ENCODE measurements around the gene RPRD1B.
"Not testable (repeated sequence)": the region's sequence is repeated elsewhere in the genome, so short reads cannot be mapped to it uniquely, and the experiment has no call there.

Gene RPRD1B

DNA sequence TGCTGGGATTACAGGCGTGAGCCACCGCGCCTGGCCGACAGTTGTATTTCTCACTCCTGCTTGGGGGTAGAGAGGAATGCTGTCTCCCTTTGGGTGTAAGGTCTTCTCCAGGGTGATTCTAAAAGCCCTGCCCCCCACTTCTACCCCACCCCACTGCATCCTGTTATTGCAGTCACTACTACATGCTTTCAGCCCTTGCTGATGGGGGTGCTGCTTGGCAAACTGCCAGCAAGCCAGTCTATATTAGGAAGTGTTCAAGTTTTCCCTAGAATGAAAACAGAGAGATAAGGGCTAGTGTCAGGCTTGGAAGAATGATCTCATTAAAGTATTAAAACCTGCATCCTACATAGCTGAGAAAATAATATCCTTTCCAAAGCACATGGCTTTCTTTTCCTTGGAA lies 31.6 kb upstream of the RPRD1B start:
- DNase-seq, result no peak

DNA sequence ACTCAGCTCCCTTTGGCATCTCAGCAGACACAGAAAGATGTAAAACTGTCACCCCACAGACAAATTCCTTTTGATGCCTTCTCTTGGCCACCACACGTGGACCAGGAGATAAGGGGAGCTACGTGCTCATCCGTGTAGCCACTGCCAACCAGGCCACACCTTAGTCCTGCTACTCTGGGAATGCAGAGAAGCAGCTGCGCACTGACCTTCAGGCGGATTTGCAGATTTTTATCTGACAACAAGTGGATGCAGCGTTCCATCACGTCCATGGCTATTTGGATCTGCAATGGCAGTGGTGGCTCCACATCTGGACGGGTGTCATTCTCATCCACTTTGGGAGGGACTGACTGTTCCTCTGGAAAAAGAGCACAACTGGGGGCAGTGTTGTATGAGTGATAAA lies 31.1 kb upstream of the RPRD1B start:
- no peak for DNase-seq

DNA sequence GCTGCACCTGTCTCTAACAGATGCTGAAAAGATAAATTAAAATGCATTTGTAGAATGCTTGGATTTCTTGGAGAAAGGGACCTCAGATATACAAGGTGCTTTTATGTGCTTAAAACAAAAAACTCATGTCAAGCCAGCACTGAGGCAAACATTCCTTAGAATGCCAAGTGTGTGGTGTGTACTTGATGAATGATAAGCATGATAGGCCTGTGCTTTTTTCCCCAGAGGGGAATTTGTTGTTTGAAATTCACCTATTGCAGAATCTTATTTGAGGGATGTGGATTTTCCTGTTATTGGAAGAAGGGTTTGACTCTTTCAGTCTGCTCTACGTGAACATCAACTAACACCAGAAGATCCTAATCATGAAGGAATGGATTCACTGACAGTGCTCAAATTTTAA lies 29.1 kb upstream of the RPRD1B start:
- no peak for DNase-seq

DNA sequence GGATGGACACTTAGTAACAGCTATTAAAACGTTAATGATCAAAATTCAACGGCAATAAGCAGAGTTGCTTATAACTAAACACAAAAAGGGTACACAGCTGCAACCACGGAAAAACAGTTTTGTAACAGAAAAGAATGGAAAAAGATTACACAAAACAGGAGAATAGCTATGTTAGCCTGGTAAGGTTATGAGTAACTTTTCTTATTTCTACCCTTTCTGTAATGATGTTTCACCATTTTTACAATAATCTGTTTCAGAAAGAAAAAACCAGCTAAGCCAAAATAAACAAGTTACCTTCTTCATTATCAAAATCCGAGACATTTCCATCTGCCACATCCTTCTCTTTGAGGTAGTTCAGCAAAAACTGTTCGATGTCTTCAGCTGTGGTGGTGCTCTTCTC lies 27.6 kb upstream of the RPRD1B start:
- no peak for DNase-seq

DNA sequence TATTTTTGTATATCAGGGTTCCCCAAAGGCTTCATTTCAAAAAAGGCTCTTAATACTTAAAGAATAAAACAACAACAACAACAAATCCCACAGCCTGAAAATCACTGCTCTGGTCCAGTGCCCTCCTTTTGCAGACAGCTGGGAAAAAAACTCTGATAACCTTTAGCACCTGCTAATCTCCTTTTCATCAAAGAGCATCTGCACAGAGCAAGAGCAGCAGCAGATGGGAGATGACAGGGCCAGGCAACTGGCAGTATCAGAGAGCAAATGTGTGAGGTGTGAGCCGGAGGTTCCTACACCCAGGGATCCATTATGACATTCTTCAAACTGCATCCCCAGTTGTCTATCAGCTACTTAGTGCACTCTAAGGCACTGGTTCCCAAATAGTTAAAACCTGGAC lies 26.0 kb upstream of the RPRD1B start:
- DNase-seq, result peak; percentile 98

DNA sequence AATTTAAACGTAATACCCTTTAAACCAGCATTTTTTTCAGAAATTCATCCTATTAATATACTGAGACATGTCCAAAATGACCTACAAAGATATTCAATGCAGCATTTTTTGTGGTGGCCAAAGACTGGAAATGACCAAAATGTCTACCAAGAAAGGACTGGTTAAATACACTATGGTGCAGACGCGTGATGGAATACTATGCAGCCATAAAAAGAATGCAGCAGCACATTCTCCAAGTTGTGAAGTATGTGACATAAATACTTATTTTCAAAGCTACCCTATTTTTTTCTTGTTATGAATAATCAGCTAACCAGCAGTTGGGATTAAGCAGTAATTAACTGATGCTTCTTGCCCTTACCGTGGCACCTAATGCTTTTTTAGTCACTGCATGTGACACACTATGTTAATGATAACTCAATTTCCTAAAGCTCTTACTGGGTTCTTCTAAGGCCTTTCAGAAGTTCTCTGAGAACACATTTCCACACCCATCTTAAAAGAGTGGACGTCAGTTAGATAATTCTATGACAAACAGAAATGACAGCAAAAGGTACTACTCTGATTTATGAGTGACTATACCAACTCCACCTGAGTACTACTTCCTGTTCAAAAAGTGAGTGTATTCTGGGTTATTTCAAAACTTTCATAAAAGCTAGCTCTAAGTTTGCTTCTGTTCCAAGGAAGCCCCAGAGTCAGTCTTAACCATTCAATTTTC lies 25.2 kb upstream of the RPRD1B start:
- DNase-seq, result no peak

DNA sequence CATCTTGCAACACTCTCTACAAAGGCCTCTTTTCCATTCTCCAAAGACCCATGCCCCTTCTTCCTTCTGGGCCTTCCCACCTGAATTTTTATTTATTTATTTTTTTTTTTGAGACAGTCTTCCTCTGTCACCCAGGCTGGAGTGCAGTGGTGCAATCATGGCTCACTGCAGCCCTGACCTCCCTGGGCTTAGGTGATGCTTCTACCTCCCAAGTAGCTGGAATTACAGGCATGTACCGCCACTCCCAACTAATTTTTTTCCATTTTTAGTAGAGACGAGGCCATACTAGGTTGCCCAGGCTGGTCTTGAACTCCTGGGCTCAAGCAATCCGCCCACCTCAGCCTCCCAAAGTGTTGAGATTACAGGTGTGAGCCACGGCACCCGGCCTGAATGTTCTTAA lies 24.1 kb upstream of the RPRD1B start:
- not testable (repeated sequence) for DNase-seq

DNA sequence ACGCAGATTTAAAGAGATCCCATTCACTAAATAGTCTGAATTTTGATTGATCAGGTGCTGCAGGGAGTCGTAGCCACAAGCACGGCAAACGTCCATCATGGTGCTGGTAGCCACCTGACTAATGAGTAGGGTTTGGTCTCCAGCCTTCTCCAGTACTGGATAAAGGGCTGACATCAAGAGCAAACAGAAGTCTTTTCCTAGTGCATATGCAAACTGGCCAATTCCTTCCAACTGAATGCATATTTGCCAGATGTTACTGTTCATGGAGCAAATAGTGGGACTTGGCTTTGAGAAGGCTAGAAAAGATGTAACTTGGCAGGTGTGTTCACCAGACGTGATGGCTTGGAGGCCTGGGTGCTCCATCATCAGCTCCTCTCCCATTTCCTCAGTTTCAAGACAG lies 21.9 kb upstream of the RPRD1B start:
- DNase-seq, result peak; percentile 64

DNA sequence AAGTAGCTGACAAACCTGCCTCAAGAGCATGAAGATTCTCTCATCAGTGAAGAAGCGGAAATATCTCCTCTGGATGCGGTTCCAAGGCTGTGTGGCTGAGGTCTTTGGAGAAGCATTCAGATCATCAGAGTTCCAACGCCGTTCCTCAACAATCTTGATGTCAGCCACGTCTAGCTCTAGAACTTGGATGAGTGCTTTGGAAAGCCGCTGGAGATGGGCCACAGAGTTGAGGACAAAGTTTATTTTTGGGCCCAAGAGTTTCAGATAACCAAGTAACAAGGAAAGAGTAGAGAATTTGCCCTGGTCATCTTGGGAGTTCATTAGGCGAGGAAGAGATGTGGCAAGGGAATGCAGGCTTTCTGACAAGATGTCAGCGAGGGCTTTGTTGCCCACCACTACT lies 21.2 kb upstream of the RPRD1B start:
- DNase-seq, result no peak

DNA sequence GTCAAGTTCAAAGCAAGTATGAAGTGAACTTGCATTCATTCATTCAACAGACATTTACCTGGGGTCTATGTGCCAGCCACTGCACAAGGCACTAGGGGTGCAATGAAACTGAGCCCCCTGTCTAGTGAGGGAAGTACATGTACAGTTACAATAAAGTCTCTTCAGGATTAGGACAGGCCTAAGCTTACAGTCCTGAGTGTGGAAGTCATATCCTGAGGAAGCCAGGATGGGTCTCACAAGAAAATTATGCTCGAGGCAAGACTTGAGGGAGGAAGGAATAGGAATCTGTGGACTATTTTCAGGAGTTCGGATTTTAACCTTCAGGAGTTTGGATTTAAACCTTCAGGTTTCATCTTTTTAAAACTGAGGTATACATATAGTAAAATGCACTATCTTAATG lies 19.7 kb upstream of the RPRD1B start:
- no peak for DNase-seq

DNA sequence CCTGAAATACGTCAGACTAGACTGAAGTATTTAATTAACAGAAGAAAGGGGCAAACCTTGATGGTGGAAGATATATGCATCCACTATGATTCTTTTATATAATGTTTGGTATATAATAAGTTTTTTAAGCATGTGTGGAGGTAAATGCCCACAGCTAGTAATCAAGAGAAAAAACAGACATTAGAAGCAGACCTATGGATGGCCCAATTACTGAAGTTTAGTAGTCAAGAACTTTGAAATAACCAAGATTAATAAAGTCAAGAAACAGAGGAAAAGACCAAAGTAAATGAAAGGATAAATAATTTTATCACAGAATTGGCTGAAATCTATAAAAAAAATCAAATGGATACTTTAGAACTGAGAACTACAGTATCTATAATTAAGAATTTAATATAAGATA lies 15.6 kb upstream of the RPRD1B start:
- no peak for DNase-seq

DNA sequence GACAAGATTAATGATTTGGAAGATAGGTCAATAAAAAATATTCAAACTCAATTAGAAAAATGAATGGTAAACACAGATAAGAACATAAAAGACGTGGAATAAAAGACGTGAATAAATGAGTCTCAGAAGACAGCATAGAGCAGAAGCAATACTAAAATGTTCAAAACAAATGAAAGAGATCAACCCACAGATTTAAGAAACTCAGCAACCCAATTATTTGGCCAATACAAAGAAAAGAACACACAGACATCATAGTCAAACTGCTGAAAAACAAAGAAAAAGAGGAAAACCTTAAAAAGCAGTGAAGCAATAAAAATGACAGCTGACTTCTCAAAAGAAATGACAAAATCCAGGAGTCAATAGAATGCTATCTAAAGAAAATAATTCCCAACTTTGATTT lies 15.2 kb upstream of the RPRD1B start:
- DNase-seq, result no peak

DNA sequence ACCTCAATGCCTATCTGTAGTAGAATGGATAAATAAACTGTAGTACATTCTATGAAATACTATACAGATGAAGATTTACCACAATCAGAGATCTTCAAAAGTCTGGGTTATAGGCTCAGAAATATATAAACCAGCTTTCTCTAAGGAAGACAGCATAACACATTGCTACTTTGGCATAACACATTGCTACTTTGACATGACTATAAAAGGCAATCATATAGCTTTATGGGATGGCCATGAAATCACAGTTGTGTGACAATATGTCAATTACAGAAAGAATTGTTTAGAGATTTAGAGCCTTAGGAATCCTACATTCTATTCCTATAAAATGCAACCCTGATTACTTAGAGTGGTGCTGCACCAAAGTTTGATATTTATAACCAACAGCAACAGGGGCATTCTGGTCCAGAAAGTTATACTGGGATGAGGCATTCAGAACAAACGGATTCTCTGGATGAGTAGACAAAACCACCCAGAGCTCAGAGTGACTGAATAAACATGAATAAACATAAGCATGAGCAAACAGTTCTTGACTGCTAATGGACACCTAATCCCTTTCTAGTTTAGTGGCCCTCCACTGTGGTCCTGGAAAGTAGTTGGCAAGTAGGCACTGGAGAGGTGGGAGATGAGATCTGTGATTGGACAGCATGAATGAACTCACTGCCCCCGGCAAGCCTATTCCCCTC lies 12.3 kb upstream of the RPRD1B start:
- DNase-seq, result no peak

DNA sequence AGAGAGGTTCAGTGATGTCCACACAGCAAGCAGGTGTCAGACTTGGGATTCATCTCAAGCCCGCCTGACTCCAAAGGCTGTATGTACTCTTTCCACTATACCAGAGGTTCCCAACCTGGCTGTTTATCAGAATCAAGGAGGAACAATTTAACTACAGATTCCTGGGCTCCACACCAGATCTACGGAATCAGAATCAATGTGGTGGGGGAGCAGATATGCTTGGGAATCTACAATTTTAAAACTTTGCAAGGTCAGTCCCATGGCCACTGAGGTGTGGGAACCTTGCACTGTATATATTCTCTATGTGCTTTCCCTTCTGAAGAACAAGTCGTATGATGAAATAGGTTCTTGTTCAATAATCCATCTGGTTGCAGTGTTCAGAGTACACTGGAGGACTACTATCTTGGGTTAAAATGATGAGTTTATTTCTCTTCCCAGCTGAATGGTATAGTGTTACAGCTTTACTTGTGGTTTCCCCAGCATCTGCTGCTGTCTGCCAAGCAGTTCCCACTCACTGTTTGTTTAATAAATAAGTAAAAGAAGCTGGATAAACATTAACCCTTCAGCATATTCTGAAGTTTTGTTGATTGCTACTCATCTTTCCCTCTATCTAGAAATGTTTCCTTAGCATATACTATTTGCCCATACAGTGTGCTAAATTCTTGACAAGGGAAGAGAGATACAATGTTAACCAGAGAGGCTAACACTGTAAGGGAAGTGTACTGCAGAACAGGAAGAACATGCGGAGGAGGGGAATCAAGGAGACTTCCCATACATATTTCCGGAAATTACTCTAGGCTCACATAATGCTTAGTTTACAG lies 10.2 kb upstream of the RPRD1B start:
- DNase-seq, result peak; percentile 88

DNA sequence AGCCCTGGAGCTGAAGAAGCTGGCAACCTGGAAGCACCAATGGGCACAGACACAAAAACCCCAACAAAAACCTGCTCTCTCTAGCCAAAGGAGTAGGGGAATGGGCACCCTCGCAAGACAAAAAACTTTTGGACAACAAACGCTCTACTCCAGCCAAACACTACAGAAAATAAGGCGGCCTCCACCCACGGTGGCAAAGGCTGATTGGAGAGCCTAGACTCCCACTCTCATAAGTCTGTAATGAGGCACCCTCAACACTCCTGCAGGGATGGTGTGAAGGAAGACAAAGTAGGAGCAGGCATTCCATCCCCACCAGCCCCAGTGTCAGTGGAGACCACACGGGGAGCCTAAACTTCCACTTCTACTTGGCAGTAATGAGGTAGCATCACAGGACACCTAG lies 9.1 kb upstream of the RPRD1B start:
- no peak for DNase-seq

DNA sequence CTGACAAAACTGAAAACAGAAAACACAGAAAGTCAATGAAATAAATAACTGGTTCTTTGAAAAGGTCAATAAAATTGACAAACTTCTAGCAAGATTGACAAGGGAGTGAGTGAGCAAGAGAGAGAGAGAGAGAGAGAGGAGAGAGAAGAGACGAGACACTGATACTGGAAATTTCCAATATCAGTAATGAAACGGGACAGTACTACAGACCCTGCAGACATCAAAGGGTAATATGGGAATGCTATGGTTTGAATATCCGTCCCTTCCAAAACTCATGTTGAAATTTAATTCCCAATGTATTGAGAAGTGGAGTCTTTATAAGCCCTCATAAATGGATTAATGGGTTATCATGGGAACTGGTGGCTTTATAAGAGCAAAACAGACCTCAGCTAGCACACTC lies 4.1 kb upstream of the RPRD1B start:
- DNase-seq, result no peak

DNA sequence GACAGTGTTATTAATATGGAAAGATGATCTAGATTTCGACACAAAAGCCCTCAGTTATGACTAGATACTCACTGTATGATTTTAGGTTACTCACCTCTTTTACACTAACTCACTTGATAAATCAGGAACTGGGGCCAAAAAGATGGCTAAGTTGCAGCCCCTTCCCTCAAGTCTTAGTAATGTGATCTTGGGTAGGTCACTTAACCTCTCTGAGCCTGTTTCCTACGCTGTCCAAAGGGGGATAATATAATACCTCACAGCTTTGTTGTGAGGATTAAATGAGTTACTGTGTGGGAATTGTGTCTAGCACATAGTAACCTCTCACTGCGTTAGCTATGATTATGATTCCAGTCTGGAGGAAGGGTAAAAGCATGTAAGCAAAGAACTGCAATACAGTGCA lies 1.6 kb upstream of the RPRD1B start:
- no peak for DNase-seq

DNA sequence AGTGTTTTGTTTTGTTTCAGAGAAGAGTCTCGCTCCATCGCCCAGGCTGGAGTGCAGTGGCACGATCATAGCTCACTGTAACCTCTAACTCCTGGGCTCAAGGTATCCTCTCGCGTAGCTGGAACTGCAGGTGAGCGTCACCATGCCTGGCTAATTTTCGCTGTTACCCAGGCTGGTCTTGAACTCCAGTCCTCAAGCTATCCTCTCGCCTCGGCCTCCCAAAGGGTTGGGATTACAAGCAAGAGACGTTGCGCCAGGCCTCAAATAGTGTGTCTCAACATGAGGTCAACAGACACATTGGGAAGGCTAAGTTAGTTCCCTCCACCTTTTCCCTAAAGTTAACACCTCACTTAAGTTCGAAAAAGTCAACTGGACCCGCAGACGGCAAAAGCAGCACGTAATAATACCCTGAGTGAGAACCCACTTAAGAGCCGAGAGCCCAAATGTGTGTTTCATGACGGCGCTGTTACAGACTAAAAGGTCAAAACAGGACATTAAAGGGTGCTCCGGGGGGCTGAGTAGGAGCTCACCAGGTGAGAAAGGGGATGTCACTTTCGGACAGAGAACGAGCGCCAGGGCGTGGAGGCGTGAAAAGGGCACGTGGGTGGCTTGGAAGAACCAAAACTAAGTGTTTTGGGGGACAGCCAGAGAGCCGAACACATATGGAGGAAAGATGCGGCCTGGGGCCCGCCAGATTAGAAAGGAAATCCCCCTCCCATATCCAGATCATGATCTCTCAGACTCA lies 789 bp upstream of the RPRD1B start:
- DNase-seq, result no peak

DNA sequence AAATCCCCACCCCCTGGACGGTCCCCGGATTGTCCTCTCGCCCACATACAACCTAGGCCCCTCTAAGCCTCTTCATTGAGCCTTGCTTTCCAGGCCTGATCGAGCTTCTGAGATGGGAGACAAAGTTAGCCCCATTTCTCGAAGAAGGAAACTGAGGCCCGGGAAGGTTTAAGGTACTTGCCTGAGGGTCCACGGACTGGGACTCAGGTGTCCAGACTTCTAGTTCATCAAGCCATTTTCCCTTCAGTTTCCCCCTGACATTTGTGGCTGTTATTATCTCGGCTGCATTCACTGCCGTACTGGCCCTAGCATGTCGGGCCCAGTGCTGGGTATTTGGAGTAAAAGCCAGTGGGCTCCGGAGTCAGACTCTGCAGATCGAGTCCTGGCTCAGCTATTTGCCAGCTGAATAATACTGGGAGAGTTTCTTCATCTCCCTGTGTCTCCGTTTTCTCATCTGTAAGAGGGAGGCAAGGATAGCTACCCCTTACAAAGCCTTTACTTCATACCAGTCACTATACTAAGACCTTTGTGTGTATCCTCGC lies 633 bp downstream of the RPRD1B start:
- DNase-seq, result peak; percentile 56

DNA sequence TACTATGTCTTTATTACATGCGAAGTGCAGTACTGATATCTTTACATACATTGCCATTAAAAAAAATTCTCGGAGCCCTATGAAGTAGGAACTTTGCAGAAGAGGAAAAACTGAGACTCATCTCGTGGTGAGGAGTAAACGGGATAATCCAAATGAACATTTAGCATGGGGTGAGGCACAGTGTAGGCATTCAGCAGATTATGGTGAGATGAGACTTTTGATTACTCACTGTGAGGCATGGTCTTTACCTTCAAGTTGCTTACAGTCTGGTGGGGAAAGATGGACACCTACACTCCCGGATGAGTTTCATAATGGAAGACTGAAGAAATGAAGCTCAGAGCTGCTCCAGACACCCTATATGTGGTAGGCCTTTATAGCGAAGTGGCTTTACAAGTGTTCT lies 1.4 kb downstream of the RPRD1B start:
- no peak for DNase-seq

DNA sequence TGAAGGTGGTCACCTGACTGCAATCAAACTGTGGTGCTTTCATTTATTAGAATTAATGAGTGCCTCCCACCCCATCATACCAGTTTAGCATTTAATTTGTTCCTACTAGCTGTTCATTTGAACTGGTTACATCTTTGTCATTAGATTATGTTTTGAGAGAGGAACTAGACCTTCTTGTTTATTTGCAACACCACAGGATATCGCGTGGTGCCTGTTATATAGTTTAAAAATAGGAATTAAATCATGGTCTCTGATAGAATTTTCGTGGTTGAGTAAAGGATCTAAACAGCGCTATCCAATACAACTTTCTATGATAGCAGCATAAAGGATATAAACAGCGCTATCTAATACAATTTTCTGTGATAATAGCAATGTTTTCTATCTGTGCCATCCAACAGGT lies 2.8 kb downstream of the RPRD1B start:
- DNase-seq, result no peak

DNA sequence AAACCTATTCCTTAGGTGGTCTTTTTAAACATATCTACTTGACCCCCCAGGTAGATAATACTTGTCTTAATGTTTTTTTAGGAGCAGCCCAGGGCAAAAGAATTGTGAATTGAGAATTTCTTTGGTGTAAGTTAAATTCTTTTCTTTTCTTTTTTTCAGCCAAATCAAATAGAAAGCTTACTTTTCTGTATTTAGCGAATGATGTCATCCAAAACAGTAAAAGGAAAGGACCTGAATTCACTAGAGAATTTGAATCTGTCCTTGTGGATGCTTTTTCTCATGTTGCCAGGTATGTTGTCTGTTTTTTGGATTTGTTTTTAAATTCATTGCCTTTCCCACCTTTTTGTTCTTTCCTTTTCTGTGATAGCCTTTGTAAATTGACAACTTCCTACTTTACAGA lies 6.7 kb downstream of the RPRD1B start:
- no peak for DNase-seq

Measured in NCI-H2171 treated with DMSO at 0.1 percent for 48 hours (cell line).